HL-60 (cell line): ENCODE results near the gene UBTD2.

Experiments
- DNase-seq, 2 experiments: peaks; one replicate each; pipeline ENCODE4 v3.0.0-alpha.2; 2010 to 2020; ENCODE audit warnings: low read depth in 1 of 2, low spot score in 1 of 2
- H3K27ac ChIP-seq: fragments of 250-450 bp; sonication (Bioruptor Pico); replicated peaks from 2 replicates; pipeline ENCODE4 v1.5.1; 2020; ENCODE audit warnings: mild to moderate bottlenecking, moderate library complexity
- H3K27me3 ChIP-seq: fragments of 250-450 bp; sonication (Bioruptor Pico); 2 replicates; pipeline ENCODE4 v1.5.1; 2021; ENCODE audit warnings: mild to moderate bottlenecking, moderate library complexity; ENCODE audit not compliant: insufficient read depth, poor library complexity, severe bottlenecking
- H3K4me3 ChIP-seq: replicated peaks from 2 replicates; pipeline ENCODE4 v1.5.1; 2011; ENCODE audit warnings: mild to moderate bottlenecking, control low read depth, low read length; ENCODE audit not compliant: insufficient read depth
- CTCF ChIP-seq: IDR thresholded peaks from one replicate; pipeline ENCODE4 v1.5.1; 2011; ENCODE audit warnings: low read length, control low read depth, inconsistent platforms; ENCODE audit not compliant: insufficient read depth
- GABPA ChIP-seq: IDR thresholded peaks from 2 replicates; pipeline ENCODE4 v1.6.1; 2012; ENCODE audit warnings: low read depth
- POLR2AphosphoS5 ChIP-seq: IDR thresholded peaks from 2 replicates; pipeline ENCODE4 v1.6.1; 2012; ENCODE audit warnings: low read depth
- REST ChIP-seq: IDR thresholded peaks from 2 replicates; pipeline ENCODE4 v1.6.1; 2012; ENCODE audit warnings: low read depth; ENCODE audit not compliant: insufficient replicate concordance
- SPI1 ChIP-seq: IDR thresholded peaks from 2 replicates; pipeline ENCODE4 v1.6.1; 2012; ENCODE audit warnings: low read depth, mild to moderate bottlenecking, borderline replicate concordance

Gene UBTD2

GRCh38 chr5:172186114-172186695 lies 97.4 kb downstream of the UBTD2 start:
- DNase-seq = no peak
- Histone ChIP-seq H3K4me3 (peak overlapping the region; percentile 97), H3K27ac (peak overlapping the region; percentile 94), H3K27me3 (no peaks in the 10 kb centered on the region)
- TF ChIP-seq CTCF (no peak), SPI1 (no peak), GABPA (no peak), POLR2AphosphoS5 (no peak), REST (no peak)

- Histone ChIP-seq H3K4me3 (peak overlapping the region; percentile 97), H3K27ac (peak overlapping the region; percentile 94), H3K27me3 (no peaks in the 10 kb centered on the region)
- DNase-seq = no peak
- TF ChIP-seq POLR2AphosphoS5 (no peak), REST (no peak), GABPA (no peak), SPI1 (no peak), CTCF (no peak)
Measured at GRCh38 chr5:172185096-172185461, 98.5 kb downstream of the UBTD2 start.

- Histone ChIP-seq H3K27me3 (no peaks in the 10 kb centered on the region), H3K27ac (peak overlapping the region; percentile 94), H3K4me3 (no peak overlapping the region)
- no peak for DNase-seq
- TF ChIP-seq CTCF = no peak
- TF ChIP-seq GABPA = no peak
- no peak for TF ChIP-seq POLR2AphosphoS5
- TF ChIP-seq SPI1 = no peak
- no peak for TF ChIP-seq REST
Measured at GRCh38 chr5:172183881-172184280, 99.7 kb downstream of the UBTD2 start.
